ENCODE data around the gene PSME1. TPM values are rescaled to one million over a fixed set of nuclear protein-coding genes. Genes with fewer than 3 reads are reported as not detected.

The PSME1 gene
- total and polyA plus RNA-seq, 2 of the 13 experiments (the other 11 are each of a cell fraction or from before 2014, with no cell fraction given), result 159 to 608 TPM

DNA sequence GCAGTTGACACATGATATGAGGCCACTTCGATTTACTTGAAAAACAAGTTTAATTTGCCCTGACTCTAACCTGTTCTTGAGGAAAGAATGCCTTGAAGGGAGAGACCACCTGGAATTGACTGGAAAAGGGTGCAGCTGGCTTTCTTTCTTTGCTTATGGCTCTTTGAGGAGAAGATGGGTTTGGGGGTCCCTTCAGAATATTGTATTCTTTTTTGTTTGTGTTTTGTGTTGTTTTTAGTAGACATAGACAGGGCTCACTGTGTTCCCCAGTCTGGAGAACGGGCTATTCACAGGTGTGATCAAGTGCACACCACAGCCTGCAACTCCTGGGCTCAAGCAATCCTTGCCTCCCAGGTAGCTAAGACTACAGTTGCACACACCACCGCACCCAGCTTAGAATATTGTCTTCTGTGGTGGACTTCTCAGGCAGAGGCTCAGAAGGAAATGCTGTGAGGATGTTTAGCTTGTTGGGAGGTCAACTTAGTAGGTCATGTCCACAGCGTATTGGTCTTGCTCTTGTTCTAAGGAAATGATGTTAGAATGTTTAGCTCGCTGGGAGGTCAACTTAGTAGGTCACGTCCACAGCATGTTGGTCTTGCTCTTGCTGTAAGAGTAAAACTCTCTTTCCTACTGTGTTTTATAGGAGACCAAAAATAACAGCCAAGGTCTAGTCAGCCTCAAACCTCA lies 19.7 kb upstream of the PSME1 start (continued):
- TF ChIP-seq HOXA5 (CRISPR knock-in tag; IDR thresholded peaks at IDR 0.05), result 0 out of 2 replicates have a peak, but pooled peaks have one; percentile 30
- TF ChIP-seq ZNF749 (CRISPR knock-in tag; IDR thresholded peaks at IDR 0.05; ENCODE audit: borderline replicate concordance), result 0 out of 2 replicates have a peak, but pooled peaks have one; percentile 18
- TF ChIP-seq, protein P1, sequence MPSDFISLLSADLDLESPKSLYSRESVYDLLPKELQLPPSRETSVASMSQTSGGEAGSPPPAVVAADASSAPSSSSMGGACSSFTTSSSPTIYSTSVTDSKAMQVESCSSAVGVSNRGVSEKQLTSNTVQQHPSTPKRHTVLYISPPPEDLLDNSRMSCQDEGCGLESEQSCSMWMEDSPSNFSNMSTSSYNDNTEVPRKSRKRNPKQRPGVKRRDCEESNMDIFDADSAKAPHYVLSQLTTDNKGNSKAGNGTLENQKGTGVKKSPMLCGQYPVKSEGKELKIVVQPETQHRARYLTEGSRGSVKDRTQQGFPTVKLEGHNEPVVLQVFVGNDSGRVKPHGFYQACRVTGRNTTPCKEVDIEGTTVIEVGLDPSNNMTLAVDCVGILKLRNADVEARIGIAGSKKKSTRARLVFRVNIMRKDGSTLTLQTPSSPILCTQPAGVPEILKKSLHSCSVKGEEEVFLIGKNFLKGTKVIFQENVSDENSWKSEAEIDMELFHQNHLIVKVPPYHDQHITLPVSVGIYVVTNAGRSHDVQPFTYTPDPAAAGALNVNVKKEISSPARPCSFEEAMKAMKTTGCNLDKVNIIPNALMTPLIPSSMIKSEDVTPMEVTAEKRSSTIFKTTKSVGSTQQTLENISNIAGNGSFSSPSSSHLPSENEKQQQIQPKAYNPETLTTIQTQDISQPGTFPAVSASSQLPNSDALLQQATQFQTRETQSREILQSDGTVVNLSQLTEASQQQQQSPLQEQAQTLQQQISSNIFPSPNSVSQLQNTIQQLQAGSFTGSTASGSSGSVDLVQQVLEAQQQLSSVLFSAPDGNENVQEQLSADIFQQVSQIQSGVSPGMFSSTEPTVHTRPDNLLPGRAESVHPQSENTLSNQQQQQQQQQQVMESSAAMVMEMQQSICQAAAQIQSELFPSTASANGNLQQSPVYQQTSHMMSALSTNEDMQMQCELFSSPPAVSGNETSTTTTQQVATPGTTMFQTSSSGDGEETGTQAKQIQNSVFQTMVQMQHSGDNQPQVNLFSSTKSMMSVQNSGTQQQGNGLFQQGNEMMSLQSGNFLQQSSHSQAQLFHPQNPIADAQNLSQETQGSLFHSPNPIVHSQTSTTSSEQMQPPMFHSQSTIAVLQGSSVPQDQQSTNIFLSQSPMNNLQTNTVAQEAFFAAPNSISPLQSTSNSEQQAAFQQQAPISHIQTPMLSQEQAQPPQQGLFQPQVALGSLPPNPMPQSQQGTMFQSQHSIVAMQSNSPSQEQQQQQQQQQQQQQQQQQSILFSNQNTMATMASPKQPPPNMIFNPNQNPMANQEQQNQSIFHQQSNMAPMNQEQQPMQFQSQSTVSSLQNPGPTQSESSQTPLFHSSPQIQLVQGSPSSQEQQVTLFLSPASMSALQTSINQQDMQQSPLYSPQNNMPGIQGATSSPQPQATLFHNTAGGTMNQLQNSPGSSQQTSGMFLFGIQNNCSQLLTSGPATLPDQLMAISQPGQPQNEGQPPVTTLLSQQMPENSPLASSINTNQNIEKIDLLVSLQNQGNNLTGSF (CRISPR knock-in tag; IDR thresholded peaks at IDR 0.05), result 0 out of 2 replicates have a peak, but pooled peaks have one; percentile 19
- TF ChIP-seq, protein P2, sequence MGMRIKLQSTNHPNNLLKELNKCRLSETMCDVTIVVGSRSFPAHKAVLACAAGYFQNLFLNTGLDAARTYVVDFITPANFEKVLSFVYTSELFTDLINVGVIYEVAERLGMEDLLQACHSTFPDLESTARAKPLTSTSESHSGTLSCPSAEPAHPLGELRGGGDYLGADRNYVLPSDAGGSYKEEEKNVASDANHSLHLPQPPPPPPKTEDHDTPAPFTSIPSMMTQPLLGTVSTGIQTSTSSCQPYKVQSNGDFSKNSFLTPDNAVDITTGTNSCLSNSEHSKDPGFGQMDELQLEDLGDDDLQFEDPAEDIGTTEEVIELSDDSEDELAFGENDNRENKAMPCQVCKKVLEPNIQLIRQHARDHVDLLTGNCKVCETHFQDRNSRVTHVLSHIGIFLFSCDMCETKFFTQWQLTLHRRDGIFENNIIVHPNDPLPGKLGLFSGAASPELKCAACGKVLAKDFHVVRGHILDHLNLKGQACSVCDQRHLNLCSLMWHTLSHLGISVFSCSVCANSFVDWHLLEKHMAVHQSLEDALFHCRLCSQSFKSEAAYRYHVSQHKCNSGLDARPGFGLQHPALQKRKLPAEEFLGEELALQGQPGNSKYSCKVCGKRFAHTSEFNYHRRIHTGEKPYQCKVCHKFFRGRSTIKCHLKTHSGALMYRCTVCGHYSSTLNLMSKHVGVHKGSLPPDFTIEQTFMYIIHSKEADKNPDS (CRISPR knock-in tag; IDR thresholded peaks at IDR 0.05), result 0 out of 2 replicates have a peak, but pooled peaks have one; percentile 27
- peak; percentile 39; the same call in 1 of the 2 replicates for TF ChIP-seq ZBTB38 (CRISPR knock-in tag; IDR thresholded peaks at IDR 0.05)
- peak; percentile 29; the same call in 1 of the 2 replicates for TF ChIP-seq SP2 (CRISPR knock-in tag; IDR thresholded peaks at IDR 0.05)
- TF ChIP-seq, protein P3, sequence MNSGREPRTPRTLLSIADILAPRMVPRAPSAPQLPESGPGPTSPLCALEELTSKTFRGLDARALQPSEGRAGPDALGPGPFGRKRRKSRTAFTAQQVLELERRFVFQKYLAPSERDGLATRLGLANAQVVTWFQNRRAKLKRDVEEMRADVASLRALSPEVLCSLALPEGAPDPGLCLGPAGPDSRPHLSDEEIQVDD (CRISPR knock-in tag; IDR thresholded peaks at IDR 0.05; ENCODE audit: borderline replicate concordance), result 0 out of 2 replicates have a peak, but pooled peaks have one; percentile 22
- no peak for TF ChIP-seq POLR2AphosphoS5 (IDR thresholded peaks at IDR 0.05; ENCODE audit: low read depth, low read length)
- TF ChIP-seq ZNF430 (CRISPR knock-in tag; IDR thresholded peaks at IDR 0.05), result peak; percentile 61; the same call in 1 of the 2 replicates
- peak; percentile 43; the same call in 1 of the 2 replicates for TF ChIP-seq MED1 (CRISPR knock-in tag; IDR thresholded peaks at IDR 0.05)
- TF ChIP-seq ZFP41 (CRISPR knock-in tag; IDR thresholded peaks at IDR 0.05; ENCODE audit: borderline replicate concordance), result peak; percentile 36; the same call in 1 of the 2 replicates
- 0 out of 2 replicates have a peak, but pooled peaks have one; percentile 8 for TF ChIP-seq SIN3A (IDR thresholded peaks at IDR 0.05; ENCODE audit: borderline replicate concordance, low read depth, low read length)
- peak; percentile 64; the same call in 1 of the 2 replicates for TF ChIP-seq SSRP1 (CRISPR knock-in tag; IDR thresholded peaks at IDR 0.05)
- no peak for TF ChIP-seq HNF4A (CRISPR knock-in tag; IDR thresholded peaks at IDR 0.05)
- TF ChIP-seq, protein P4, sequence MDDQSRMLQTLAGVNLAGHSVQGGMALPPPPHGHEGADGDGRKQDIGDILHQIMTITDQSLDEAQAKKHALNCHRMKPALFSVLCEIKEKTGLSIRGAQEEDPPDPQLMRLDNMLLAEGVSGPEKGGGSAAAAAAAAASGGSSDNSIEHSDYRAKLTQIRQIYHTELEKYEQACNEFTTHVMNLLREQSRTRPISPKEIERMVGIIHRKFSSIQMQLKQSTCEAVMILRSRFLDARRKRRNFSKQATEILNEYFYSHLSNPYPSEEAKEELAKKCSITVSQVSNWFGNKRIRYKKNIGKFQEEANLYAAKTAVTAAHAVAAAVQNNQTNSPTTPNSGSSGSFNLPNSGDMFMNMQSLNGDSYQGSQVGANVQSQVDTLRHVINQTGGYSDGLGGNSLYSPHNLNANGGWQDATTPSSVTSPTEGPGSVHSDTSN (CRISPR knock-in tag; IDR thresholded peaks at IDR 0.05; ENCODE audit: borderline replicate concordance), result no peak
- TF ChIP-seq, protein P5, sequence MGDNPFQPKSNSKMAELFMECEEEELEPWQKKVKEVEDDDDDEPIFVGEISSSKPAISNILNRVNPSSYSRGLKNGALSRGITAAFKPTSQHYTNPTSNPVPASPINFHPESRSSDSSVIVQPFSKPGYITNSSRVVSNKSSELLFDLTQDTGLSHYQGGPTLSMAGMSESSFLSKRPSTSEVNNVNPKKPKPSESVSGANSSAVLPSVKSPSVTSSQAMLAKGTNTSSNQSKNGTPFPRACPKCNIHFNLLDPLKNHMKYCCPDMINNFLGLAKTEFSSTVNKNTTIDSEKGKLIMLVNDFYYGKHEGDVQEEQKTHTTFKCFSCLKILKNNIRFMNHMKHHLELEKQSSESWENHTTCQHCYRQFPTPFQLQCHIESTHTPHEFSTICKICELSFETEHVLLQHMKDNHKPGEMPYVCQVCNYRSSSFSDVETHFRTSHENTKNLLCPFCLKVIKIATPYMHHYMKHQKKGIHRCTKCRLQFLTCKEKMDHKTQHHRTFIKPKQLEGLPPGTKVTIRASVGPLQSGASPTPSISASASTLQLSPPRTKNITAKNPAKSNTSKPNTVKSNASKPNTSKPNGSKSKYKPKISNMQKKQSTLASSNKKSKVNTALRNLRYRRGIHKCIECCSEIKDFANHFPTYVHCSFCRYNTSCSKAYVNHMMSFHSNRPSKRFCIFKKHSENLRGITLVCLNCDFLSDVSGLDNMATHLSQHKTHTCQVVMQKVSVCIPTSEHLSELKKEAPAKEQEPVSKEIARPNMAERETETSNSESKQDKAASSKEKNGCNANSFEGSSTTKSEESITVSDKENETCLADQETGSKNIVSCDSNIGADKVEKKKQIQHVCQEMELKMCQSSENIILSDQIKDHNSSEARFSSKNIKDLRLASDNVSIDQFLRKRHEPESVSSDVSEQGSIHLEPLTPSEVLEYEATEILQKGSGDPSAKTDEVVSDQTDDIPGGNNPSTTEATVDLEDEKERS (CRISPR knock-in tag; IDR thresholded peaks at IDR 0.05), result 0 out of 2 replicates have a peak, but pooled peaks have one; percentile 39

All from HepG2 (cell line).